ENCODE data around the gene CTSD. TPM values are rescaled to one million over a fixed set of nuclear protein-coding genes. Genes with fewer than 3 reads are reported as not detected.
"Not testable (repeated sequence)": the region's sequence is repeated elsewhere in the genome, so short reads cannot be mapped to it uniquely, and the experiment has no call there.

Gene CTSD
- total RNA-seq, 1 donor from 2014 or later: 564 TPM

GRCh38 chr11:1770528-1770927 lies 6.8 kb upstream of the CTSD start:
- DNase-seq (ENCODE audit: low spot score) (no peak), ATAC-seq (no peak)

GRCh38 chr11:1770061-1770460 lies 6.3 kb upstream of the CTSD start:
- DNase-seq (ENCODE audit: low spot score) (no peak), ATAC-seq (no peak)

DNA sequence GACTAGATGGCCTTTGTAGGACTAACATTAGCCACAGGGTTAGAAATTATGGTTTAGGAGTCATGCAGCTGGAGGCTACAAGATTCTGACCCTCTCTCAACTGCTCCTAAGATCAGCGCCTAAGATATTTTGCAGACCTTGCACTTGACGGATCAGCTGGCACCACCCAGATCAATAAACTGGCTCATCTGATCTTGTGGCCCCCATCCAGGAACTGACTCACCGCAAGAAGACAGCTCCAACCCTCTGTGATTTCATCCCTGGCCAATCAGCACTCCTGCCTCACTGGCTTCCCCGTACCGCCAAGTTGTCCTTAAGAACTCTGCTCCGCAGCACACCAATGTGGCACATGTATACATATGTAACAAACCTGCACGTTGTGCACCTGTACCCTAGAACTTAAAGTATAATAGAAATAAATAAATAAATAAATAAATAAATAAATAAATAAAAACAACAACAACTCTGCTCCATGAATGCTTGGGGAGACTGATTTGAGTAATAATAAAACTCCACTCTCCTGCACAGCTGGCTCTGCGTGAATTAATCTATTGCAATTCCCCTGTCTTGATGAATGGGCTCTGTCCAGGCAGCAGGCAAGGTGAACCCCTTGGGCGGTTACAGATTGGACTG lies 5.7 kb upstream of the CTSD start:
- DNase-seq (ENCODE audit: low spot score): peak; percentile 45
- ATAC-seq: not testable (repeated sequence)

DNA sequence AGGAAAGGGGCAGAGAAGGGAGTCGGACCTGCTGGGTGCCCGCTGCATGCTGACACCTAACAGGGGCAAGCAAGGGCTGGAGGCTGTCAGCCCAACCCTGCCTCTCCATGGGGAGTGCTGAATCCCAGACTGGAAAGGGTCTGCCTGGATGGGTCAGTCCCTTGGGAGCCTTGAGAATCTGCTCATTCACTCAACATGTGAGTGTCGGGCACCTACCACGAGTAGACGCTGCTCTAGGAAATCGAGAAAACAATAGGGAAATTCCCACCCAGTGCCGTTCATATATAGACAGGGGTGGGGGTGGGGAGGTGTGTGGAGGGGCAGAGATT lies 4.4 kb upstream of the CTSD start:
- no peak for ATAC-seq
- DNase-seq (ENCODE audit: low spot score): peak; percentile 44

GRCh38 chr11:1767399-1768140 lies 3.8 kb upstream of the CTSD start:
- ATAC-seq (no peak), DNase-seq (ENCODE audit: low spot score) (no peak)

DNA sequence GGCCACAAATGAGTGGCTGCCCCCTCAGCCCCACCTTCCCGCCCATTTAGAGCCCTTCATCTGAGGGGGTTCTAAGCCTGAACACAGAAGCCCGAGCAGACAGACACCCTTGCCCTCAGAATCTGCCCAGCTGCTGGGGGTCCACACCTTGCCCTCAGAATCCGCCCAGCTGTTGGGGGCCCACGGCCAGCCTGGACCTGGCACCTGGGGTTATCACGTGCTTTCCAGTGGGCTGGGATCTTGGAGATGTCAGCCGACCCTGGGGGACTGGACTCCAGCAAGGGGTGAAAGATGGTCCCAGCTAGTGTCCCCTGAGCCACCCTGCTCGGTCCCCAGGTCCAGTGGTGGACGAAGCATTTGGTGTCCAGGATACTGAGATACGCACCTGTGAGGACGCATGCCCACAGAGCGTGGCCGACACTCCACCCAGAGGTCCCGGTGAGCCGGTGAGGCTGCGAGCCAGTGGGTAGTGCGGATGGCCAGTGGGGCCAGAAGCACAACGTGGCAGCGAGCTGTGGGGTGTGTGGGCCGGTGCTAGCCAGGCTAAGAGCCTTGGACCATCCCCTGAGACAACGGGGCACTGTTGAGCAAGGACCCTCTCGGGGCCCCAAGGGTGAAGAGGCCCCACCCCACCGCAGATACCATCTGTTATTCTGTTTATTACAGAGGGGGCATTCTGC lies 3.1 kb upstream of the CTSD start:
- no peak for DNase-seq (ENCODE audit: low spot score)
- ATAC-seq: no peak

DNA sequence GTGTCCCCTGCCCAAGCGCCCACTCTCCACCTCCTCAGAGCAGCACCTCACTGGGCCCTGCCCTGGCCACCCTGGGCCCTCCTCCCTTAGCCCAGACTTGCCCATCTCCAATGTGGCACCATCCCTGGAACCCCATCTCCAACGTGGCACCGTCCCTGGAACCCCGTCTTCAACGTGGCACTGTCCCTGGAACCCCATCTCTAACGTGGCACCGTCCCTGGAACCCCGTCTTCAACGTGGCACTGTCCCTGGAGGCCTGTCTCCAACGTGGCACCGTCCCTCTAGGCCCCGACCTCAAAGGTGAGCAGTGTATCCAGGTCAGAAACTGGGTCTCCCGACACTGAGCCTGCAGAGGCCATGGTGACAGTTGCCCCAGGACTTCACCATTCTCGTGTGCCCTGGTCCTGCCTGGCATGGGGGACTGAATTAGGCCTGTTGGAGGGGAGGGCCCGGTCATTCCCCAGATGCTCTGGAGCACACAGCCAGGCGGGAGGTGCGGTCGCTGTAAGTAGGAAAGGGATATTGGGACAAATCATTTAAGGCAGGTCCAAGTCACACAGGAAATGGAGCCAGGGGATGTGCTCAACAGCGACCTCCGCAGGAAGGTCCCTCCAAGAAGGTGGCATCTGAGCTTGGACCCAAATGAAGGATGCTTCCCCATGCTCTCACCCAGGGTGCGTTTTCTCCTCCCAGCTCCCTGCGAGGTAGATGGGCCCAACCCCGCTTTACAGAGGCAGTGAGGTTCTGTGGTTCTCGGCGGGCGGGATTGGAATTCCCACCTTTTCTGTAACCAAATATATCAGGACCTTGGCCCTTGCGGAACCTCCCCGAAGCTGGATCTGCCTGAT lies 2.4 kb upstream of the CTSD start:
- no peak for DNase-seq (ENCODE audit: low spot score)
- no peak for ATAC-seq

- DNase-seq (ENCODE audit: low spot score) (no peak), ATAC-seq (peak; percentile 13)
Observed at GRCh38 chr11:1763336-1763795, 361 bp downstream of the CTSD start.

DNA sequence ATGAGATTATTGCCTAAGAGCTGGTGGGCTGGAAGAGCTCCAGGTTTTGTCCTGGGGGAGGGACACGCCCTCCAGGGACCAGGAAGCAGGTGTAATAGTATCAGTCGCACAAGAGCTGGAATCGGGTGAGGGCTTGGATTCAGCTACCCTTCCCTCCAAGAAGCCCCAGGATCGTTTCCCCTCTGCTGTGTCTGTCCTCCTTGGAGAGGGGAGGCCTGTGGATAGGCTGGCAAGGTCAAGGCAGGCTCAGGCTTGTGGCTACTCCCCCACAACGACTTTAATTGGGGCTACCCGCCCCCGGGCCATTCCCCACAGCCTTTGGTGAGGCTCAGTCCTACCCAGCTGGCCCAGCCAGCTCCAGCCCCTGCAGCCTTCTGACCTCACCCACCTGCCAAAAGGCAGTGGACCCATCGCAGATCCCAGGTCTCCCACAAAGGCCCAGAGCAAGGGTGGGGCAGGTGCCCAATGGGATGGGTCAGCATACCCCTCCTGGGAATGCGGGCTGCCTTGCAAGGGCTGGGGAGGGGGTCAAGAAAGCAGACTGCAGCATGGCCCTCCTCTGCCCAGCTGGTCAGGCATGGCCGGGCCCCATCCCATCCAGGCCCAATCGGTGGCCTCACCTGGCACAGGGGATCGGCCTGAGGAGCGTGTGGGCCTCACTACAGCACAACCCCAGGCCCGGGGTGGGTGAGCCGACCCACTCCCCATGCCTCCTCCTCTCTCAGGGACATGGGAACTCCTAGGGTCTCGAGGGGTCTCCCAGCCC lies 1.0 kb downstream of the CTSD start:
- DNase-seq (ENCODE audit: low spot score): peak; percentile 91
- ATAC-seq: peak; percentile 56

GRCh38 chr11:1761857-1762536 lies 1.7 kb downstream of the CTSD start:
- ATAC-seq (no peak), DNase-seq (ENCODE audit: low spot score) (no peak)

GRCh38 chr11:1761110-1761856 lies 2.4 kb downstream of the CTSD start:
- ATAC-seq: no peak
- no peak for DNase-seq (ENCODE audit: low spot score)

DNA sequence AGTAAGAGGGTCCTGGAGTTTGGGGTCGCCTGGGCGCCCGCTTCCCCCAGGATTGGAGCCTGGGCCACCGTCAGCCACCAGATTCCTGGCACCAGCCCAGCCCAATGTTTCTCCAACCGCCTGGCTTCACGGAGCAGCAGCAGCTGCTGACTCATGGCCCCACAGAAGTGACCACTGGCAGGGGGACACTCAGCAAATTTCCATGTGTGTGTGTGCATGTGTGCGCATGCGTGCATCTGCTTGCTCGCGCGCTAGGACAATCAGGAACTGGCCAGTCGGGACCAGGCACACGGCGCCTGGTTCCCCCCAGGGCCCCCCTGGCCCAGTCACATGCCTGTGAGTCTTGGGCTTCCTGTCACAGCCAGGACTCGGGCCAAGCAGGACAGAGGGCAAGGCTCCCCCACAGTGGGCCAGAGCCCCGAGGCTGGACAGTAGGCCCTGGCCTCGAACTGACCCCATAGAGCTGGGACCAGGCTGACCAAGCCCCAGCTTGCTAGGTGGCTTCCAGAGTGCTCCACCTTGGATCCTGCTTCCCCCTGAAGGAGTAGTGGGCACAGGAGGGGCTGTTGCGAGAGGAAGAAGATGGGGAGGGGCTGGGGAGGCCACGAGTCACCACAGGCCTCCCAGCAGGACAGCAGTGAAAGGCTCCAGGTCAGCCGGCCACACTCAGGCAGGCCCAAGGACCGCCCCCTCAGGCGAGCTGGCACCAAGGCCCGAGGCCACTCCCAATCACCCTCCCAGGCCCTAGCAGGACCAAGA lies 3.2 kb downstream of the CTSD start:
- ATAC-seq: peak; percentile 40

DNA sequence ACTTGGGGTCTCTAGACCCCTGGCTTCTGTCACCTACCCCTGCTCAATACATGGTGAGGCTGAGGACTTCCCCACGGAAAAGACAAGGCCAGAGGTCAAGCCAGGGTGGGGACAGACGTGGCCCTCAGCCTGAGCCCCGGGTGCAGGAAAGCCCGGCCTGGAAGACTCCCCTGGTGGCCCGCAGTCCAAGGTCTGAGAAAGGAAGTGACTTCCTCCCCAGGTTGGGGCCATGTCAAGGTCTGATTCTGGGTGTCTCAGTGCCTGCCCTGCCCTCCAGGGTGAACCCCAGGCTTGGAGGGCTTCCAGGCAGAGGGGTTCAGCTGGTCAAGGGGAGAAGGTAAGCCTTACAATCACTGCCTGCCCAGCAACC lies 3.9 kb downstream of the CTSD start:
- ATAC-seq: no peak
- DNase-seq (ENCODE audit: low spot score): no peak

More for the DNA sequence above, 3.2 kb downstream of the CTSD start:
- DNase-seq (ENCODE audit: low spot score): peak; percentile 79

- no peak for DNase-seq (ENCODE audit: low spot score)
Observed at GRCh38 chr11:1759151-1759850, 4.4 kb downstream of the CTSD start.

GRCh38 chr11:1758611-1759150 lies 5.0 kb downstream of the CTSD start:
- no peak for ATAC-seq
- no peak for DNase-seq (ENCODE audit: low spot score)

More at GRCh38 chr11:1759151-1759850, 4.4 kb downstream of the CTSD start:
- no peak for ATAC-seq

- ATAC-seq: no peak
- DNase-seq (ENCODE audit: low spot score): no peak
Observed at GRCh38 chr11:1757861-1758610, 5.7 kb downstream of the CTSD start.
